Measurements from ENCODE around the gene PER3. TPM values are rescaled to one million over a fixed set of nuclear protein-coding genes. Genes with fewer than 3 reads are reported as not detected.

The PER3 gene
- total RNA-seq, 1 experiment from 2014 or later, result 1.2 TPM

- Histone ChIP-seq H3K36me3 (replicated peaks; ENCODE audit: control insufficient read depth, insufficient read depth, low read length) (no peaks in the 10 kb centered on the region), H3K27me3 (ENCODE audit: control insufficient read depth, insufficient read depth, low read length) (no peaks in the 10 kb centered on the region), H3K4me3 (ENCODE audit: insufficient read depth, low read depth, low read length) (no peak overlapping the region)
- DNase-seq, result no peak
These were observed 104.4 kb downstream of the PER3 start for GRCh38 chr1:7888248-7889081.

- Histone ChIP-seq H3K36me3 (replicated peaks; ENCODE audit: control insufficient read depth, insufficient read depth, low read length) (no peaks in the 10 kb centered on the region), H3K27me3 (ENCODE audit: control insufficient read depth, insufficient read depth, low read length) (no peaks in the 10 kb centered on the region), H3K4me3 (ENCODE audit: insufficient read depth, low read depth, low read length) (no peak overlapping the region)
- no peak for DNase-seq
These were observed 106.8 kb downstream of the PER3 start for GRCh38 chr1:7890853-7891252.

GRCh38 chr1:7891804-7892203 lies 107.7 kb downstream of the PER3 start:
- H3K4me3 ChIP-seq (ENCODE audit: insufficient read depth, low read depth, low read length), result no peak overlapping the region
- no peaks in the 10 kb centered on the region for H3K27me3 ChIP-seq (ENCODE audit: control insufficient read depth, insufficient read depth, low read length)
- H3K36me3 ChIP-seq (replicated peaks; ENCODE audit: control insufficient read depth, insufficient read depth, low read length), result no peaks in the 10 kb centered on the region
- no peak for DNase-seq

GRCh38 chr1:7893529-7894180 lies 109.6 kb downstream of the PER3 start:
- no peak overlapping the region for H3K4me3 ChIP-seq (ENCODE audit: insufficient read depth, low read depth, low read length)

More at GRCh38 chr1:7893529-7894180, 109.6 kb downstream of the PER3 start:
- no peak for DNase-seq
- H3K36me3 ChIP-seq (replicated peaks; ENCODE audit: control insufficient read depth, insufficient read depth, low read length), result no peaks in the 10 kb centered on the region
- no peaks in the 10 kb centered on the region for H3K27me3 ChIP-seq (ENCODE audit: control insufficient read depth, insufficient read depth, low read length)

Other genes with a start within 250 kb of the PER3 start
- gene VAMP3, start 13.0 kb upstream of the PER3 start, total RNA-seq (2014; rRNA removed; shearing (Covaris generic)), result 69.0 and 78.4 TPM in 2 replicates
- 0.35 and 1.3 TPM in 2 replicates for gene UTS2, start 68.8 kb downstream of the PER3 start, total RNA-seq (2014; rRNA removed; shearing (Covaris generic))
- gene TNFRSF9, start 156.5 kb downstream of the PER3 start, total RNA-seq (2014; rRNA removed; shearing (Covaris generic)), result not detected in 2 replicates
- 298 and 323 TPM in 2 replicates for gene PARK7, start 177.4 kb downstream of the PER3 start, total RNA-seq (2014; rRNA removed; shearing (Covaris generic))
- 37.3 and 42.6 TPM in 2 replicates for gene ERRFI1, start 242.0 kb downstream of the PER3 start, total RNA-seq (2014; rRNA removed; shearing (Covaris generic))